DOHH2 (cell line): ENCODE data around the gene ATAD3C.
"Not testable (repeated sequence)": the region's sequence is repeated elsewhere in the genome, so short reads cannot be mapped to it uniquely, and the experiment has no call there.

Source experiments
- EZH2phosphoT487 ChIP-seq: fragments of 200-600 bp; sonication (generic); IDR thresholded peaks from 2 replicates; pipeline ENCODE4 v1.6.1; 2017; ENCODE audit warnings: borderline replicate concordance, mild to moderate bottlenecking, antibody characterized with exemption, low read length, moderate library complexity, mixed read lengths
- TF ChIP-seq, protein P1 (sequence below): fragments of 200-600 bp; sonication (generic); IDR thresholded peaks from one replicate; pipeline ENCODE4 v1.5.1; 2014; ENCODE audit warnings: antibody characterized with exemption, mild to moderate bottlenecking, low read depth, low read length; ENCODE audit not compliant: poor library complexity, severe bottlenecking

DNA sequence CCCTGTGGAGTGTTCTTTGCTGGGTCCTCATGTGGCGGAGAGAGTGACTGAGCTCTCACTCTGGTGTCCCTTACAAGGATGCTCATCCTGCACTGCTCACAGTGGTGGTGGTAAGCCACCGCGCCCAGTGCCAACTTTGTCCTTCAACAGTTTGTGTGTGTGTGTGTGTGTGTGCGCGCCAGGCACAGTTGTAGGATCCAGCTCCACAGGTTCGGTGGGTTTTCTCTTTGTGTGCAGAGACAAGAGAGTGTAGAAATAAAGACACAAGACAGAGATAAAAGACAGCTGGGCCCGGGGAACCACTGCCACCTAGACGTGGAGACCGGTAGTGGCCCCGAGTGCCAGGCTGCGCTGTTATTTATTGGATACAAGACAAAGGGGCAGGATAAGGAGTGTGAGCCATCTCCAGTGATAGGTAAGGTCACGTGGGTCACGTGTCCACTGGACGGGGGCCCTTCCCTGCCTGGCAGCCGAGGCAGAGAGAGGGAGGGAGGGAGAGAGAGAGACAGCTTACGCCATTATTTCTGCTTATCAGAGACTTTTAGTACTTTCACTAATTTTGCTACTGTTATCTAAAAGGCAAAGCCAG lies 55.4 kb downstream of the ATAD3C start:
- TF ChIP-seq, protein P1, sequence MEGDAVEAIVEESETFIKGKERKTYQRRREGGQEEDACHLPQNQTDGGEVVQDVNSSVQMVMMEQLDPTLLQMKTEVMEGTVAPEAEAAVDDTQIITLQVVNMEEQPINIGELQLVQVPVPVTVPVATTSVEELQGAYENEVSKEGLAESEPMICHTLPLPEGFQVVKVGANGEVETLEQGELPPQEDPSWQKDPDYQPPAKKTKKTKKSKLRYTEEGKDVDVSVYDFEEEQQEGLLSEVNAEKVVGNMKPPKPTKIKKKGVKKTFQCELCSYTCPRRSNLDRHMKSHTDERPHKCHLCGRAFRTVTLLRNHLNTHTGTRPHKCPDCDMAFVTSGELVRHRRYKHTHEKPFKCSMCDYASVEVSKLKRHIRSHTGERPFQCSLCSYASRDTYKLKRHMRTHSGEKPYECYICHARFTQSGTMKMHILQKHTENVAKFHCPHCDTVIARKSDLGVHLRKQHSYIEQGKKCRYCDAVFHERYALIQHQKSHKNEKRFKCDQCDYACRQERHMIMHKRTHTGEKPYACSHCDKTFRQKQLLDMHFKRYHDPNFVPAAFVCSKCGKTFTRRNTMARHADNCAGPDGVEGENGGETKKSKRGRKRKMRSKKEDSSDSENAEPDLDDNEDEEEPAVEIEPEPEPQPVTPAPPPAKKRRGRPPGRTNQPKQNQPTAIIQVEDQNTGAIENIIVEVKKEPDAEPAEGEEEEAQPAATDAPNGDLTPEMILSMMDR: peak; percentile 73
- not testable (repeated sequence) for TF ChIP-seq EZH2phosphoT487
